HT-29 (cell line): ENCODE data around the gene EVI5L. TPM values are rescaled to one million over a fixed set of nuclear protein-coding genes. Genes with fewer than 3 reads are reported as not detected.
"Not testable (repeated sequence)": the region's sequence is repeated elsewhere in the genome, so short reads cannot be mapped to it uniquely, and the experiment has no call there.

Experiments used
- DNase-seq: peaks from one replicate; pipeline ENCODE4 v3.0.0-alpha.2; 2015; ENCODE audit warnings: low spot score
- total RNA-seq: library from RNA; depleted of rRNA; stranded (reverse); fragments of >200 nt; shearing (Covaris generic); gene quantifications from 2 replicates; pipeline ENCODE4 v1.2.3, GENCODE V29; 2014; rRNA removed

The EVI5L gene
- total RNA-seq = 4.0 and 4.4 TPM in 2 replicates

DNA sequence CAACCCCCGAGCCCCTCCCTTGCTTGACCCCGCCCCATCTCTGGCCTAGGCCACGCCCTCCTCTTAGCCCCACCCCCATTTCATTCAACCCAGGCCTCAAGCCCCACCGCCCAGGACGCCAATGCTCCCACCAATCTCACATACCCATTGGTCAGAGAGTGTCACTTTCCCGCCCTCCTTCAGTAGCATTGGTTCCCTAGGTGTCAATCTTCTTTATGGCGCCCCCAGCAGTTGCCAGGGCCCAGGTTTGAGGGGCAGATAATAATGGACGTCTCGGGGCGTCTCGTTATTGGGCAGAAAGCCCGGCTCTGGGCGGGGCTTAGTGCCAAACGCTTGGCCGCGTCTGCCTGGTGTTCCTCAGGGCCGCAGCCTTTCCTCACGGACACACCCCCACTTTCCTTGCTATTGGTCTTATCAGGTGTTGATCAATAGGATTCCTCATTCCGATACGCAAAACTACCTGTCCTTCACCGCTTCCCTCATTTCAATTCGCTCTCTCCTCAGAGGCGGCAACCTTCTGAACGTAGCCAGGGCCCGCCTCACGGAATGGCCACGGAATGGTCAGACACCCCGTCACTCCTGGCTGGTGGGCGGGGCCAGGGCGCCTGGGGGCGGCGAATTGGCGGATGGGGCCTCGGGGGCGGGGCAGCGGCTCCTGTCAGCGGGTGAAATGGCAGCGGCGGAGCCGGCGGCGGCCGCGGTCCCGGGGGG lies at the start of gene EVI5L:
Gene EVI5L, plus strand, starts transcription at position 658 of the 711 bp plus-strand sequence. CDS start 16,325 bp downstream, outside the sequence.
- DNase-seq = peak; percentile 90

DNA sequence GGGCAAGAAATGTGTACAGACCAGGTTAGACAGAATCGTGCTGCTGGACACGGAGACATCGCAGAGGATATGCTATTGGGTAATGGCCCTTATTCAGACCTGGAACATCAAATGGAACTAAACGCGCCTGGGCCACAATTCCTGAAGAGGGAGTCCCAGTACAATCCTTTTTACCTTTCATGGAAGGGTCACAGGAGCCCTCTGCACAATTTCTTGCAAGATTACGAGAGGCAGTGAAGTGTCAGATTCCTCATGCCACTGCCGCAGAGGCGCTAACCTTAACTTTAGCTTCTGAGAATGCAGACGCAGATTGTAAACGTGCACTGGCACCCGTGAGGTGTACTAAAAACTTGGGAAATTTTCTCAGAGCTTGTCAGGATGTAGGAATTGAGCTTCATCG lies 48.9 kb upstream of the EVI5L start:
- DNase-seq = no peak

DNA sequence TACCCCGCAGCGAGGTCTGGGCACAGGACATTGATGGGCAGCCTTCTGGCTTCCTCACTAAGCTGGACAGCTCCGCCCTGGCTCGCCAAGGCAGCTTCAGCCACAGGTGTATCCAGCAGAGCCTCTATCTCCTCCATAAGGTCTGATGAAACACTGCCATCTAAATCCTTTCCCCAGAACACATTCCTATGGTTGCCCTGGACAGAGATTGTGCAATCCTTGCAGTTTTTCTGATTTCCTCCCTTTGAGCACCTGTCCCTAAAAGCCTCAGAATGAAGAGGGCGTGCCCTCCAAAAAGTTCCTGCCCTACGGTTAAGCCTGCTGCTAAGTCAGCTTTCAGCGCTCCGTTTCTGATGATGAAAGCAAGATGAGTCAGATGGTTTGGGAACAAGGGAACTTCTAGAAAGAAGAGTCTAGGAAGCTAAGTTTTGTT lies 46.0 kb upstream of the EVI5L start:
- DNase-seq = peak; percentile 18

DNA sequence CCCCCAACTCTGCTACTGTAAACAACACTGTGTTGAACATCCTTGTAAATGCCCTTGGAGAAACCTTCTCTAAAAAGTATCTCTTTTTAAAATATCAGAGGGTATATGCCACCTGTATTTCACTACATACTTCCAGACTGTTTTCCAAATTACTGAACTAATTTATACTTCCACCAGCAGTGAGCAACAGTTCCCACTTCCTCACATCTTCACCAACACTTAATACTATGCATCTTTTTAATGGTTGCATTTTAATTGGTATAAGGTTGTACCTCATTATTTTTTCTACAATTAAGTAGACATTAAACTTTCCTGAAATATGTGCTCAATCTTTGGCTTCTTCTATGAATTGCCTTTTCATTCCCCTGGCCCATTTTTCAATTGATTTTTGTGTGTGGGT lies 45.2 kb upstream of the EVI5L start:
- DNase-seq = no peak

DNA sequence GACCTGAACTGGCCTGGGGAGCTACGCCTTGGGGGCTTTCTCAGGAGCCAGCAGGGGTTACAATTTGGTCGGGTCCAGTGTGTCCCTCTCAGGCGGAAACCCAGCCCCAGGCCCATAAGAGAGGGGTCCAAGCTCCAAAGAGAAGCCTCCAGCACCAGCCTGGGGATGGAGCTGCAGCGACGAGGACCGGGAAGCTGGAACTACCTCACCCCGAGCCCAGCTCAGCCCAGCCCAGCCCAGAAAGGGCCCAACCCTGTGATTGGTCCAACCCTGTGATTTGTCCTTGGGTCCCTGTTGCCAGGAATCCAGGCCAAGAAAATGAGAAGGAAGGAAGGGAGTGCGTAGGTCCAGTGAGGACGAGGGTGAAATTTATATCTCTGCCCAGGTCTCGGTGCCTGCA lies 42.9 kb upstream of the EVI5L start:
- DNase-seq = no peak

DNA sequence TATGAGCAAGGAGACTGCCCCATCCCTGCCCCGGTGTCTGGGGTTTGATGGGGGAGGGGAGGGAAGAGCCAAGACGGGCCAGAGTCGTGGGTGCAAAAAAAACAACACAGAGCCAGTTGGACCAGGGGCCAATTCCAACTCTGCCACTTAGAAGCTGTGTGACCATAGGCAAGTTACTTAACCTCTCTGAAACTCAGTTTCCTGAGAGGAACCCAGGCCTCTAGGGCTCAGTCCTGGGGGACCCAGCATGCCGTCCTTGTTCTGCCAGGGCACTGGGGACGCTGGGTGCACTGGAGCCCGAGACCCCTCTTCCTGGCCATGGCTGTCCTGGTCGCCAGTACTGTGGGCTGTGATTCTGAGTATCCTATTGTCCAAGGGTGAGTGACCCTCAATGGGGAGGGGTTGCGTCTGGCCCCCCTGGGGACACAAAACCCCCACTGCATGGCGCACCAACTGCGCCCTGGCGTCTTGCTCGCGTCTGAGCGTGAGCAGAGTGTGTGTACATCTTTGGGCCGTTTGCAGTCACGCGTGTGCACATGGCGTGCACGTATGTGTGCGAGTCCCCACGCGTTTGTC lies 42.3 kb upstream of the EVI5L start:
- no peak for DNase-seq

DNA sequence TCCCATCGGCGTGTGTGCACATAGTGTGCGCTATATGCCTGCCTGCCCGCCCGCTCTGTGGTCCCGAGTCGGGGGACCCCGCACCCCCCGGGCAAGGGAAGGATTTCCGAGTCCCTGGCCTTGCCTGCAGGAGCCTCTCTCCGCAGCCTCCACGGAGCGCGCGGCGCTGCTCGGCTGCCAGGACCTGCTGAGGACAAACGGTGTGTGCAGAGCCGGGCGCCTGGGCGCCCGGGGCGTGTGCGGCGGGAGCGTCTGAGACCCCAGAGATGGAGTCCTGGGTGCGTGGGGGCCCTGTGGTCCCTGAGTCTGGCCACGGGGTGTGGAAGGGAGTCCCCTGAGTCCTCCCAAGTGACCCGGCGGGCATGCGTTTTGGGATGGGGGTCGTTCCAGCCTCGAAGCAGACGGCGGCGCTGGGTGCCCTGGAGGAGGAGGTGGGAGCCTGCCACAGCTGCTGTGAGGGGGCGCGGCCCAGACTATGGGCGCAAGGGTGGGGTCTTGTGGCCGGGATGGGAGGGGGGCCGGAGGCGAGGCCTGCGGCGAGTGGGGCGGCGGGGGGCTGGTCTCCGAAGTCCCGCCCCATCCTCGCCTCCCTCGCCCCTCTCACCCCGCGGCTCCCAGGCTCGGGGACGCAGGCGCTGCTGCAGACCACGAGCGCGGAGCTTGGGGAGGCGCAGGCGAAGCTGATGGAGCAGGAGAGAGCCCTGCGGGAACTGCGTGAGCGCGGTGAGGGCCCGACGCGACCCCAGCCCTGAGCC lies 41.7 kb upstream of the EVI5L start:
- no peak for DNase-seq

DNA sequence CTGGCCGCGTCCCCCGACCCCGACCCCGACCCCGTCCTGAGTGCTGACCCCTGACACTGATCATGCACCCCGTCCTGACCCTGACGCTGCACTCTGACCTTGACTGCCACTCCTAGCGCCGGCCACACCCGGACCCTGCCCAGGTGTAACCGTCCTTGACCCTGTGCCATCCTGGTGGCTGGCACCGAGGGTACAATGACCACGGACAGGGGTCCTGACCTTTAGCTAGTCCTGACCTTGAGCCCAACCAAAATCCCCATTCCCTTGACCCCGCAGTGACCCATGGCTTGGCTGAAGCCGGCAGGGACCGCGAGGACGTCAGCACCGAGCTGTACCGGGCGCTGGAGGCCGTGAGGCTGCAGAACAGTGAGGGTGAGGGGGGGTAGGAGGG lies 41.1 kb upstream of the EVI5L start:
- no peak for DNase-seq

DNA sequence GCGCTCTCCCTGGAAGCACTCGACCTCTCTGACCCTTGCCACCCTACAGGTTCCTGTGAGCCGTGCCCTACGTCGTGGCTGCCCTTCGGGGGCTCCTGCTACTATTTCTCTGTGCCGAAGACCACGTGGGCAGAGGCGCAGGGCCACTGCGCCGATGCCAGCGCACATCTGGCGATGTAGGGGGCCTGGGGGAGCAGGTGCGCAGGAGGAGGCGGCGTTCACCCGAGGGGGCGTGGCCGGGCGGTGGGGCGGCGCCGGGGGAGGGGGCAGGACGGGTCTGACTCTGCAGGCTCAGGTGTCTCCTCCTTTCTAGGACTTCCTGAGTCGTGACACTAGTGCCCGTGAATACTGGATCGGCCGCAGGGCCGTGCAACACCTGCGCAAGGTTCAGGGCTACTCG lies 40.6 kb upstream of the EVI5L start:
- DNase-seq = no peak

DNA sequence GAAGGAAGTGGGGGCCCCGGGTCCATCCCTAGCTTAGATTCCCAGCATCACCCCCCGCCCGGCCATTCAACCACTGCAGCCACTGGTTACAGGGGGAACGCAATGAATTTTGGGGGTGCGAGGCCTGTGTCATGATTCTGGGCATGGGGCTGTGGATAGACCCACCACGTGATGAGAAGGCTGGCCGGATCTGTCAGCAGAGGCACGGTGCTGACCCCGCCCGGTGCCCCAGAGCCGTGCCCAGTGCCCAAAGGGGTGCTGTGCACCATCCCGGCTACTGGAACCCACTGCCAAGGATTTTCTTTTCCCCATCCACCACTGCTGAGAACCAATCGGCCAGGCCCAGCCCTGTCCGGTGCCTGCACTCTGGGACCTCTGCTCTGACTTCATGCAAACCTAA lies 39.6 kb upstream of the EVI5L start:
- no peak for DNase-seq

DNA sequence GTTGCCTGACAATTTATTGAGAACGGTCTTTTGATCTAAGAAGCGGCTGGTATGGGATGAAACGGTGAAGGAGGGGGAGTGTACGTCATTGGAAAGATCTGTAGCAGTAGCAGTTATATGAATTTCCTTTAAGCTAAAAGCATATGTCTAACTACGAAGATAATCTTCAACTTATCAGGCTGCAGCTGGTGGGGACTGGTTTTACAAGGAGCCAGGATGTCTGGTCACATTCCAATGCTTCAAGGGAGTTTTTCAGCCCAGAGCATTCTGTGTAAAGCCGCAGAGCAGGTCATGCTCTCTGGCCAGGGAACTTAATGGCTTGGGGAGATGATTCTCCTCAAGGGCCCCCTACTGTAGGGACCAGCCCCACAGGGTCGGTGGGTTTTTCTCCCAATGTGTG lies 37.7 kb upstream of the EVI5L start:
- no peak for DNase-seq

DNA sequence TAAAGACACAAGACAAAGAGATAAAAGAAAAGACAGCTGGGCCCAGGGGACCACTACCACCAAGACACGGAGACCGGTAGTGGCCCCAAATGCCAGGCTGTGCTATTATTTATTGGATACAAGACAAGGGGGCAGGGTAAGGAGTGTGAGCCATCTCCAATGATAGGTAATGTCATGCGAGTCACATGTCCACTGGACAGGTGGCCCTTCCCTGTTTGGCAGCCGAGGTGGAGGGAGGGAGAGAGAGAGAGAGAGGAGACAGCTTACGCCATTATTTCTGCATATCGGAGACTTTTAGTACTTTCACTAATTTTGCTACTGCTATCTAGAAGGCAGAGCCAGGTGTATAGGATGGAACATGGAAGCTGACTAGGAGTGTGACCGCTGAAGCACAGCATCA lies 37.3 kb upstream of the EVI5L start:
- not testable (repeated sequence) for DNase-seq

DNA sequence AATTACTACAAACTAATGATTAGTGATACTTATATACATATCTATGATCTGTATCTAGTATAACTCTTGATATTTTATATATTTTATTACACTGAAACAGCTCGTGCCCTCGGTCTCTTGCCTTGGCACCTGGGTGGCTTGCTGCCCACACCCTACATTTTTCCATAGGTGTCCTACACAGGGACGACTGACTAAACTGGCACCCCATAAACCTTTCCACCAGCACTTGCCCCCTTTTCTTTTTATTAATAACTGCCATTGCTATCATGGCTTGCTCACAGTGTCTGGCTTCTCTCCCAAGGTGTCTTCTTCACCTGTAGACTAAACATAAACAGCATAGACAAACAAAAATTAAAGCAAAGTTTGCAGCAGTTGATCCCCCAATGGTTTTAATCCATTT lies 36.5 kb upstream of the EVI5L start:
- no peak for DNase-seq

DNA sequence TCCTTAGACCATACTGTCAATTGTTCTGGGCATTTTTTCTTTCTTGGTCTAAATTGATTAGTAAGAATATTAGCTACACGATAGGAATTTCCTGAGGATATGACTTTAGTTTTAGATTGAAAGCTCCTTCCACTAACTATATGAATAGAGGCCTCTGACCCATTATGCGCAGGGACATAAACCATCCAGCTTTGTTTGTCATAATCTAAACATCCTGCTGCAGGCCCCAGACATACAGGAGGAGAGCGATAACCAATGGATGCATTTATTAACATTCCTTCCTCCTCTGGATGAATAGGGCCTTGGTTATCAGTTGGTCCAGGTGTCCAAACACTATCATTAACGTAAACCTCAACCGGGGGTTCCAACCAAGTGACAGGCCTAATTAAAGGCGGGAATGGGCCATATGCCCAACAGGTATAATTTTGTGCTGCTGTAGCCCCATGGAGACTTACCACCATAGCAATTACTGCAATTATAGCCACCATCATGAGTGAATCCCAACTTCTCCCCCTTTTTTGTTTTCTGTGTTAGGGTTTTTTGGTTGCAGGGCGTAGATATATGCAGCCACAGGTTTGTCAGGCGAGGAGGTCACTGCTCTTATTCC lies 34.4 kb upstream of the EVI5L start:
- no peak for DNase-seq

DNA sequence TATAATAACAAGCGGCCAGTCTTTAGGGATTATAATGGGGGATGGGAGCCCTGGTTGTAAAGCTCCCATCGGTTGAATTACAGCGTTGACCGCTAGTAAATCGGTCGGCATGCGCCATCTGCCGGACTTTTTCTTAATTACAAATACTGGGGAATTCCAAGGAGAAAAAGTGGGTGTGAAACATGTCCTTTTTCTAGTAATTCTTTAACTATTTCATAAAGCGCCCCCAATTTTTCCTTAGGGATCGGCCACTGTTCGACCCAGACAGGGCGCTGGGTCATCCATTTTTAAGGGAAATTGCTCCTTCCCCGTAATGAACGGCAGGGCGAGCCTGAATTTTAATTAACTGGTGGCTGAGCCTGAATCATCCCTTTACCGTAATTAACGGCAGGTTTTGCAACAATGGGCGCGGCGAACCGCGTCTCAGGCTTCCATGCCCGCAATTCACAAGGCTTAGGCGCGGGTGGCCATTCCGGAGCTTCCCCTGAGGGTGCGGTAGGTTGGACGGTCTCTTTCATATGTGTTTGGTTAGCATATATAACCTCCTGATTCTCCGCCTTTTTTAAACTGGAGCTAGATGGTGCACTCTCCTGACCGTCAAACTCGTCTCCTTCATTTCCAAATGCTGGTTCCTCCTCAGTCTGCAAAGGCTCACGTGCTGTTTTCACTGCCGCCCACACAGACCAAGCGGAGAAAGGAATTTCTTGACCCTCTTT lies 30.2 kb upstream of the EVI5L start:
- peak; percentile 78 for DNase-seq

DNA sequence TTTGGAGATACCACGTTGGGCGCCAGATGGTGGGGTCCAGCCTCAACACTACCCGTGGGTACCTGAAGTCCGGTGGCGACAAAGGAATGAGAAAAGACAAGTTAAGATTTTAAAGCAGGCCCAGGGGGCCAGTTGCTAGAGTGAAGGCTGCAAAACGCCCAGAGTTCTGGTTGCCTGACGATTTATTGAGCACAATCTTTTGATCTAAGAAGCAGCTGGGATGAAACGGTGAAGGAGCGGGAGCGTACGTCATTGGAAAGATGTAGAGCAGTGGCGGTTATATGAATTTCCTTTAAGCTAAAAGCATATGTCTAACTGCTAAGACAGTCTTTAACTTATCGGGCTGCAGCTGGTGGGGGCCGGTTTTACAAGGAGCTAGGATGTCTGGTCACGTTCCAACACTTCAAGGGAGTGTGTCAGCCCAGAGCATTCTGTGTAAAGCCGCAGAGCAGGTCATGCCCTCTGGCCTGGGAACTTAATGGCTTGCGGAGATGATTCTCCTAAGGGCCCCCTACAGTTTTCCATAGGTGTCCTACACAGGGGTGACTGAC lies 28.9 kb upstream of the EVI5L start:
- DNase-seq = no peak

DNA sequence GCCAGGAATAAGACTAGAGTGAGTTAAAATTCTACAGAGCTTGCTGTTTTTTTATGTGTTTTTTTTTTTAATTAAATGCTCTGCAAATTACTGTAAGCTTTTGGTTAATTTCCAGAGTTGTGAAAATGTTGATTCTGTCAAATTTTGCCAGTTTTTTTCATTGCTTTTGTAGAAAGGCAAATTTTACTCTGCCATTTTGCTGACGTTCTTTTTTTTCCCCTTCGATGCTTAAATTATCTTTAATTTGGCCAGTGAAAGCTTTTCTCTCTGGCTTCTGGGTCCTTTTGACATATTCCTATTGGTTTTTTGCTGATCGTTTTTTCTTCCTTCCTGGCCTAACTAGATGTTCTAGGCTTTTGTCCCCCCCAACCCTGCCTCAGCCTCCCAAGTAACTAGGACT lies 23.8 kb upstream of the EVI5L start:
- no peak for DNase-seq

DNA sequence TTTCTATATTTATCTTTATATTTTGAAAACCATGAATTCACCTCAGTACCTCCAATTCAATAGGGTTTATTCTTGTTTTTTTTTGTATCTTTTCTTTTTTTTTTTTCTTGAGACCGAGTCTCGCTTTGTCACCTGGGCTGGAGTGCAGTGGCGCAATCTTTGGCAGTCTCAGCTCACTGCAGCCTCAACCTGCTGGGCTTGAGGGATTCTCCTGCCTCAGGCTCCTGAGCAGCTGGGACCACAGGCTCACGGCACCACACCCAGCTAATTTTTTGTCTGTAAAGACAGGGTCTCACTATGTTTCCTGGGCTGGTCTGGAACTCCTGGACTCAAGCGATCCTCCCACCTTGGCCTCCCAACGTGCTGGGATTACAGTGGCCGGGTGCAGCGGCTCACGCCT lies 23.1 kb upstream of the EVI5L start:
- no peak for DNase-seq

DNA sequence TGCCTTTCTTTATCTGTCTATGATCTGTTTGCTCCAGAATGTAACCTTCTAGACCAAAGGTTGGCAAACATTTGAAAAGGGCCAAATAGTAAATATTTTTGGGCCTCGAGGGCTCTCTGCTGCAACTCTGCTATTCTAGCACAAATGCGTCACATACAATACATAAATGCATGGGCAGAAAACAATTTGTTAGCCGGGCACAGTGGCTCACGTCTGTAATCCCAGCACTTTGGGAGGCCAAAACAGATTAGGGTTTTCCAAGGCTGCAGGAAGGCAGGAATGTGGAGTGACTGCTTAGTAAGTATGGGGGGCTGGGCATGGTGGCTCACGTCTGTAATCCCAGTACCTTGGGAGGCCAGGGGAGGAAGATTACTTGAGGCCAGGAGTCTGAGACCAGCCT lies 21.9 kb upstream of the EVI5L start:
- no peak for DNase-seq

DNA sequence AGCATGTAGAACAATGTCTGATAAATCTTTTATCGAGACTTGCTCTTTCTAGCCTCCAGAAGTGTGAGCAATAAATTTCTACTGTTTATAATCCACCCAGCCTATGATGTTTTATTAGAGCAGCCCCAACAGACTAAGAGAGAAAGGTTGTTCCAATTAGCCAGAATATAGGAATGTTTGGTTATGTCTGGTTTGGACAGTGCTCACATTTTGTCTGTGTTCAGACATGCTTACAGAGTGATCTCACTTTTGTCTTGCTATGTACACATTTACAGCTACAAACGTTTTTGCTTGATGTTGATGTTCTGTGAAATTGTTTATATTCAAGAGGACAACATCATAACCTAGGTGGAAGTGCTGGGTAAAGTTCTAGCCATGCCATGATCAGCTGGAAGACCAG lies 18.0 kb upstream of the EVI5L start:
- no peak for DNase-seq

DNA sequence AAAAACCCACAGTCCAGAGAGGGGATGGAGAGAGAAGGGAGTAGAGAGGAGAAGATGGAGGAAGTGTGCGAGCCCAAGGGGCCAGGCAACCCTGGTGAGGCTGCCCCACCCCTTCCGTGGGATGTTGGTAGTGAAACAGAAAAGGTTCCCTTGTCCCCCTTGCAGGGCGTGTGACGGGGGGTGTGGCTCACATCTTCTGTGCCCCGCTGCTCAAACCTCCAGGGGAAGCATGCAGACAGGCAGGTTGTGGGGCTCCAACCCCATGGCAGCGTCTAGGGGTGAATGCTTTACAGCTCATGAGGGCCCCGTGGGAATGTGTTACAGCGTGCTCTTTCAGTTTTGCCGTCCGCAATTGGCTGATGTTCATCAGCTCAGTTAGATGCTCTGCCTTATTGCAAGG lies 14.7 kb upstream of the EVI5L start:
- DNase-seq = no peak
